ENCODE data around the gene PNPLA7. TPM values are rescaled to one million over a fixed set of nuclear protein-coding genes. Genes with fewer than 3 reads are reported as not detected.
"Not testable (repeated sequence)": the region's sequence is repeated elsewhere in the genome, so short reads cannot be mapped to it uniquely, and the experiment has no call there.

The PNPLA7 gene
- total RNA-seq, 1 experiment from 2014 or later, result 0.77 TPM

- ATAC-seq; H3K9me2 ChIP-seq (replicated peaks; ENCODE audit: low read length); H3K4me3 ChIP-seq (ENCODE audit: low read length); H4K20me1 ChIP-seq (ENCODE audit: low read length); H2AFZ ChIP-seq (ENCODE audit: low read length); BruUV-seq (replicated peaks); H3K4me2 ChIP-seq (ENCODE audit: low read length); H3K27ac ChIP-seq (ENCODE audit: low read length); H3K9me3 ChIP-seq (ENCODE audit: low read length); CTCF ChIA-PET; H3F3A ChIP-seq (ENCODE audit: low read length, unreplicated experiment); intact Hi-C loops (cut with micrococcal nuclease); H3K27me3 ChIP-seq (ENCODE audit: low read length); POLR2A ChIA-PET (ENCODE audit: unreplicated experiment); H3K4me1 ChIP-seq (ENCODE audit: insufficient read depth, low read length); H3K79me2 ChIP-seq (ENCODE audit: low read length); H3K9ac ChIP-seq (ENCODE audit: low read length); H3K36me3 ChIP-seq (ENCODE audit: low read depth, low read length); DNase-seq: not testable (repeated sequence)
Observed at GRCh38 chr9:137450539-137451222, 99.5 kb downstream of the PNPLA7 start.

- TF ChIP-seq EZH2 (IDR thresholded peaks at IDR 0.05; ENCODE audit: low read length, unreplicated experiment) (no peak), CTCF (conservative IDR thresholded peaks at IDR 0.05; ENCODE audit: low read depth, low read length) (no peak), EZH2phosphoT487 (IDR thresholded peaks at IDR 0.05; ENCODE audit: borderline replicate concordance, low read length) (no peak)
- ChIA-PET CTCF (no interaction called here), POLR2A (ENCODE audit: unreplicated experiment) (no interaction called here)
- Histone ChIP-seq H3F3A (ENCODE audit: low read length, unreplicated experiment) (no peaks in the 10 kb centered on the region), H3K9me2 (replicated peaks; ENCODE audit: low read length) (no peaks in the 10 kb centered on the region), H3K27me3 (ENCODE audit: low read length) (no peaks in the 10 kb centered on the region), H4K20me1 (ENCODE audit: low read length) (no peaks in the 10 kb centered on the region), H3K9me3 (ENCODE audit: low read length) (no peaks in the 10 kb centered on the region), H3K79me2 (ENCODE audit: low read length) (no peaks in the 10 kb centered on the region), H3K4me2 (ENCODE audit: low read length) (no peak overlapping the region), H3K4me3 (ENCODE audit: low read length) (no peak overlapping the region), H3K9ac (ENCODE audit: low read length) (no peak overlapping the region), H3K4me1 (ENCODE audit: insufficient read depth, low read length) (peaks cover 7% of the 10 kb centered on the region; the same call in 1 of the 2 replicates), H3K27ac (ENCODE audit: low read length) (no peak overlapping the region), H3K36me3 (ENCODE audit: low read depth, low read length) (no peaks in the 10 kb centered on the region), H2AFZ (ENCODE audit: low read length) (no peak overlapping the region)
- DNase-seq, result no peak
- BruUV-seq (replicated peaks), result no TSS peak
- no peak for ATAC-seq
- intact Hi-C loops (cut with micrococcal nuclease), result loop anchor here (5.0 kb wide), 1 partner anchor 163 kb away; no protein-coding TSS in a partner anchor
Observed at GRCh38 chr9:137449931-137450538, 100.2 kb downstream of the PNPLA7 start.

GRCh38 chr9:137449081-137449844, 100.9 kb downstream of the PNPLA7 start:
- BruUV-seq (replicated peaks), result TSS peak; percentile 49
- Histone ChIP-seq H3K79me2 (ENCODE audit: low read length) (no peaks in the 10 kb centered on the region), H3K4me3 (ENCODE audit: low read length) (no peak overlapping the region), H3K4me2 (ENCODE audit: low read length) (no peak overlapping the region), H2AFZ (ENCODE audit: low read length) (no peak overlapping the region), H3K9ac (ENCODE audit: low read length) (no peak overlapping the region), H3K27me3 (ENCODE audit: low read length) (no peaks in the 10 kb centered on the region), H3F3A (ENCODE audit: low read length, unreplicated experiment) (no peaks in the 10 kb centered on the region), H3K9me2 (replicated peaks; ENCODE audit: low read length) (no peaks in the 10 kb centered on the region), H4K20me1 (ENCODE audit: low read length) (no peaks in the 10 kb centered on the region), H3K4me1 (ENCODE audit: insufficient read depth, low read length) (peaks cover 7% of the 10 kb centered on the region; the same call in 1 of the 2 replicates), H3K36me3 (ENCODE audit: low read depth, low read length) (no peaks in the 10 kb centered on the region), H3K27ac (ENCODE audit: low read length) (no peak overlapping the region), H3K9me3 (ENCODE audit: low read length) (no peaks in the 10 kb centered on the region)
- TF ChIP-seq EZH2phosphoT487 (IDR thresholded peaks at IDR 0.05; ENCODE audit: borderline replicate concordance, low read length) (no peak), CTCF (conservative IDR thresholded peaks at IDR 0.05; ENCODE audit: low read depth, low read length) (no peak), EZH2 (IDR thresholded peaks at IDR 0.05; ENCODE audit: low read length, unreplicated experiment) (no peak)
- intact Hi-C loops (cut with micrococcal nuclease), result loop anchor here (5.0 kb wide), 1 partner anchor 162 kb away; no protein-coding TSS in a partner anchor
- ChIA-PET POLR2A (ENCODE audit: unreplicated experiment) (no interaction called here), CTCF (no interaction called here)
- no peak for ATAC-seq
- no peak for DNase-seq
